SK-N-MC (cell line): ENCODE measurements around the gene LRP1B.
A peak's percentile ranks its signal among the peaks of the same experiment; 100 is the strongest.
"Not testable (repeated sequence)": the region's sequence is repeated elsewhere in the genome, so short reads cannot be mapped to it uniquely, and the experiment has no call there.

Experiments
- DNase-seq: peaks from one replicate; pipeline ENCODE4 v3.0.0-alpha.2; 2011; ENCODE audit warnings: low read depth, low spot score
- H3K27ac ChIP-seq: fragments of 200-600 bp; sonication (generic); 2 replicates; pipeline ENCODE4 v1.5.1; 2016; ENCODE audit warnings: mixed run types
- H3K36me3 ChIP-seq: fragments of 200-600 bp; sonication (generic); 2 replicates; pipeline ENCODE4 v1.6.1; 2017; ENCODE audit warnings: antibody characterized with exemption, low read length, mixed read lengths; ENCODE audit not compliant: insufficient read depth
- H3K4me3 ChIP-seq: fragments of 200-600 bp; sonication (generic); 2 replicates; pipeline ENCODE4 v1.5.1; 2016
- H3K9ac ChIP-seq: fragments of 200-600 bp; sonication (generic); 2 replicates; pipeline ENCODE4 v1.8.0; 2017; ENCODE audit warnings: mixed run types, mixed read lengths; ENCODE audit not compliant: insufficient read length
- H3K9me3 ChIP-seq: fragments of 200-600 bp; sonication (generic); 2 replicates; pipeline ENCODE4 v1.6.1; 2017; ENCODE audit warnings: low read depth, mild to moderate bottlenecking, antibody characterized with exemption, low read length, moderate library complexity, mixed read lengths
- EZH2 ChIP-seq: fragments of 200-600 bp; sonication (generic); IDR thresholded peaks from one replicate; pipeline ENCODE4 v1.6.1; 2017; ENCODE audit warnings: antibody characterized with exemption
- FOXP2 ChIP-seq: optimal IDR thresholded peaks from 2 replicates; pipeline ENCODE3; 2011; ENCODE audit warnings: mild to moderate bottlenecking, moderate library complexity; ENCODE audit not compliant: insufficient read depth; ENCODE audit errors: extremely low read length, control extremely low read depth
- POLR2AphosphoS5 ChIP-seq: IDR thresholded peaks from 2 replicates; pipeline ENCODE4 v1.6.1; 2012; ENCODE audit warnings: mild to moderate bottlenecking, low read depth, low read length, borderline replicate concordance

Gene LRP1B

GRCh38 chr2:140972724-140973123 lies 1158.1 kb downstream of the LRP1B start:
- Histone ChIP-seq H3K4me3 (no peak overlapping the region), H3K9me3 (no peaks in the 10 kb centered on the region), H3K27ac (no peak overlapping the region), H3K9ac (no peak overlapping the region), H3K36me3 (no peaks in the 10 kb centered on the region)
- TF ChIP-seq FOXP2 (no peak), EZH2 (no peak), POLR2AphosphoS5 (no peak)
- no peak for DNase-seq

- H3K27ac ChIP-seq, H3K9ac ChIP-seq, H3K4me3 ChIP-seq, H3K36me3 ChIP-seq, H3K9me3 ChIP-seq, DNase-seq: not testable (repeated sequence)
Measured at GRCh38 chr2:140964324-140964723, 1166.5 kb downstream of the LRP1B start.

GRCh38 chr2:140949932-140950331 lies 1180.9 kb downstream of the LRP1B start:
- H3K36me3 ChIP-seq, result no peaks in the 10 kb centered on the region
- H3K9me3 ChIP-seq, result peaks cover 3% of the 10 kb centered on the region; the same call in 1 of the 2 replicates

GRCh38 chr2:140947236-140947635 lies 1183.6 kb downstream of the LRP1B start:
- Histone ChIP-seq H3K27ac (no peak overlapping the region), H3K36me3 (no peaks in the 10 kb centered on the region), H3K4me3 (no peak overlapping the region), H3K9me3 (peaks cover 3% of the 10 kb centered on the region; the same call in 1 of the 2 replicates), H3K9ac (no peak overlapping the region)
- TF ChIP-seq EZH2 (no peak), FOXP2 (no peak), POLR2AphosphoS5 (no peak)
- no peak for DNase-seq

More at GRCh38 chr2:140949932-140950331, 1180.9 kb downstream of the LRP1B start:
- Histone ChIP-seq H3K9ac (no peak overlapping the region), H3K27ac (no peak overlapping the region), H3K4me3 (no peak overlapping the region)
- no peak for DNase-seq
- no peak for TF ChIP-seq POLR2AphosphoS5
- TF ChIP-seq FOXP2, result no peak
- TF ChIP-seq EZH2, result no peak

GRCh38 chr2:140943867-140944266 lies 1186.9 kb downstream of the LRP1B start:
- TF ChIP-seq POLR2AphosphoS5 (no peak), FOXP2 (no peak), EZH2 (no peak)
- H3K9me3 ChIP-seq, result peaks cover 3% of the 10 kb centered on the region; the same call in 1 of the 2 replicates
- DNase-seq, result no peak
- no peak overlapping the region for H3K9ac ChIP-seq
- no peaks in the 10 kb centered on the region for H3K36me3 ChIP-seq
- H3K27ac ChIP-seq, result no peak overlapping the region
- no peak overlapping the region for H3K4me3 ChIP-seq

- no peak for DNase-seq
- H3K36me3 ChIP-seq, result no peaks in the 10 kb centered on the region
- TF ChIP-seq POLR2AphosphoS5 (no peak), EZH2 (no peak), FOXP2 (no peak)
- H3K9me3 ChIP-seq, result peaks cover 3% of the 10 kb centered on the region; the same call in 1 of the 2 replicates
- H3K9ac ChIP-seq, result no peak overlapping the region
- no peak overlapping the region for H3K27ac ChIP-seq
- no peak overlapping the region for H3K4me3 ChIP-seq
Measured at GRCh38 chr2:140942284-140942683, 1188.5 kb downstream of the LRP1B start.

GRCh38 chr2:140929849-140930248 lies 1201.0 kb downstream of the LRP1B start:
- TF ChIP-seq POLR2AphosphoS5 (no peak), EZH2 (no peak), FOXP2 (no peak)
- Histone ChIP-seq H3K9ac (no peak overlapping the region), H3K4me3 (no peak overlapping the region), H3K9me3 (no peaks in the 10 kb centered on the region), H3K27ac (peak overlapping the region; percentile 69; the same call in 1 of the 2 replicates), H3K36me3 (no peaks in the 10 kb centered on the region)
- DNase-seq, result no peak

- DNase-seq, result no peak
- Histone ChIP-seq H3K27ac (no peak overlapping the region), H3K9ac (no peak overlapping the region), H3K9me3 (no peaks in the 10 kb centered on the region), H3K4me3 (no peak overlapping the region), H3K36me3 (no peaks in the 10 kb centered on the region)
- TF ChIP-seq EZH2 (no peak), FOXP2 (no peak), POLR2AphosphoS5 (no peak)
Measured at GRCh38 chr2:140918426-140918825, 1212.4 kb downstream of the LRP1B start.

GRCh38 chr2:140916410-140916809 lies 1214.4 kb downstream of the LRP1B start:
- TF ChIP-seq POLR2AphosphoS5 (no peak), FOXP2 (no peak), EZH2 (no peak)
- no peaks in the 10 kb centered on the region for H3K9me3 ChIP-seq
- H3K27ac ChIP-seq, result no peak overlapping the region
- no peak overlapping the region for H3K9ac ChIP-seq
- H3K4me3 ChIP-seq, result no peak overlapping the region
- no peak for DNase-seq
- H3K36me3 ChIP-seq, result no peaks in the 10 kb centered on the region

GRCh38 chr2:140910683-140911082 lies 1220.1 kb downstream of the LRP1B start:
- DNase-seq, result no peak

More at GRCh38 chr2:140910683-140911082, 1220.1 kb downstream of the LRP1B start:
- Histone ChIP-seq H3K9ac (no peak overlapping the region), H3K9me3 (no peaks in the 10 kb centered on the region), H3K4me3 (no peak overlapping the region), H3K36me3 (no peaks in the 10 kb centered on the region), H3K27ac (no peak overlapping the region)
- TF ChIP-seq EZH2, result no peak
- no peak for TF ChIP-seq FOXP2
- TF ChIP-seq POLR2AphosphoS5, result no peak
